MG63 (cell line): Measurements from ENCODE around the gene ACSL5. TPM values are rescaled to one million over a fixed set of nuclear protein-coding genes. Genes with fewer than 3 reads are reported as not detected.
A peak's percentile ranks its signal among the peaks of the same experiment; 100 is the strongest.

Experiments
- DNase-seq: peaks from one replicate; pipeline ENCODE4 v3.0.0-alpha.2; 2020
- H3K27me3 ChIP-seq: fragments of 250-450 bp; sonication (Bioruptor Pico); 2 replicates; pipeline ENCODE4 v1.5.1; 2020; ENCODE audit warnings: mild to moderate bottlenecking, moderate library complexity
- H3K36me3 ChIP-seq: fragments of 250-450 bp; sonication (Bioruptor Pico); 2 replicates; pipeline ENCODE4 v1.5.1; 2020; ENCODE audit warnings: mild to moderate bottlenecking, moderate library complexity
- H3K4me3 ChIP-seq: fragments of 250-450 bp; sonication (Bioruptor Pico); 2 replicates; pipeline ENCODE4 v1.5.1; 2020; ENCODE audit warnings: mild to moderate bottlenecking, moderate library complexity
- H3K9me3 ChIP-seq: fragments of 250-450 bp; sonication (Bioruptor Pico); 2 replicates; pipeline ENCODE4 v1.5.1; 2020; ENCODE audit warnings: mild to moderate bottlenecking, moderate library complexity
- total RNA-seq: library from RNA; depleted of rRNA; stranded (reverse); fragments of >200 nt; shearing (Covaris generic); gene quantifications from 2 replicates; pipeline ENCODE4 v1.2.3, GENCODE V29; 2014; ENCODE audit warnings: low replicate concordance

ACSL5 gene
- total RNA-seq, 1 experiment from 2014 or later: 6.5 TPM

DNA sequence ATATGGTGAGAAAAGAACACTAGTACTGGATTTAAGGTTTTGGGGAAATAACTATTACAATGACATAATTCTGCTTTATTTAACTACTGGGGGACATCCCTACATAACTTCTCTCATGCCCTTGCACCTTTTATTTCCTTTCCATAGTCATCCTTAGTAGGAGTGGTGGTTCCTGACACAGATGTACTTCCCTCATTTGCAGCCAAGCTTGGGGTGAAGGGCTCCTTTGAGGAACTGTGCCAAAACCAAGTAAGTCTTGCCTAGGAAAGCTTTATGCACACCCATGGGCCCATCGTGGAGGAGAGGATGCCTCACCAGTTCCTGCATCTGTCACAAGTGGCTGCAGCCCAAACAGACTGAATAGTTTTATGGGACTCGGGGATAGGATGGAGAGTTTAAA, 52.2 kb downstream of the ACSL5 start:
- no peaks in the 10 kb centered on the region for H3K27me3 ChIP-seq
- peaks cover 12% of the 10 kb centered on the region for H3K36me3 ChIP-seq
- no peak overlapping the region for H3K4me3 ChIP-seq
- DNase-seq: no peak
- no peaks in the 10 kb centered on the region for H3K9me3 ChIP-seq

DNA sequence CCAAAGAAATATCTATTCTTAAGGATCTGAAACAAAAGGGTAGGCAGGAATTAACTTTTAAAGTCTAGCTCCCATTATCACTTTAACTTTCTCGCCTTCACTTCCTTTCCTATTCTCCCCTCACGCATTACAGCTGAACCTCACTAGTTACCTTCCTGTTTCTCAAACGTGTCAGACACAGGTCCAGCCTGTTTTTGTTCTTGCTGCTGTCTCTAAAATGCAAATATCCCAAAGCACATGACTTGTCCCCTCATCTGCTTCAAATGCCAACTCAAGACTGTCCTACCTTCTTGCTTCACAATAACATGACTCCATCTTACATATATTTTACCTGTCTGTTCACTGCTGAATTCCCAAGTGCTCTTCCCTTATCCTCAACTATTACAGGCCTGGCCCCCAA, 55.2 kb downstream of the ACSL5 start:
- DNase-seq: no peak
- no peaks in the 10 kb centered on the region for H3K9me3 ChIP-seq
- no peak overlapping the region for H3K4me3 ChIP-seq
- H3K27me3 ChIP-seq: no peaks in the 10 kb centered on the region
- H3K36me3 ChIP-seq: peaks cover 34% of the 10 kb centered on the region

DNA sequence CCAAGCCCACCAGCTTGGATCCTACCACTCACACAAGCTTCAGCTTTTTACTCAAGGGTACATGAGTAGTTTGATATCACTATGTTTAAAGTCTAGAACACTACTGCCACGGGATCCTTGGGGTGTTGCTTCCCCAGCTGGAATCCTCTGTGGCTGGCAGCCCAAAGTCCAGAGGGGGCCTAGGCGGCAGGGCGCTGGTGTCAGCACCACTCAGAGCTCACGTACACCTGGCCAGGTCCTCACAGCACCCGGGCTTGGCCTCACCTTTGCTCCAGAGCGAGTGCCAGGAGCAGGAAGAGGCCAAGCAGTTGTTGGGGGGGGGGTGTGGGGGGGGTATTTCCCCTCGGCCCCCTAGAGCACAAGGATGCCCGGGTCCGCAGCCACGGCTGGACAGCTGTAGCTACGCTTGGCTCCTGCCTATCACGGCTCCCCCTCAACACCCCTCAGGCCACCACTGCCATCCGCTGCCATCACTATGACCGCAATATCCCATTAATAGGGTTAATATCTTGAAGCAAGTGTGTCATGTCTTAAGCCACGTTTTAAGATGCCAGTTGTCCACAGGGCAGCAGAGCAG, 55.8 kb downstream of the ACSL5 start:
- no peak for DNase-seq
- H3K36me3 ChIP-seq: peaks cover 39% of the 10 kb centered on the region

DNA sequence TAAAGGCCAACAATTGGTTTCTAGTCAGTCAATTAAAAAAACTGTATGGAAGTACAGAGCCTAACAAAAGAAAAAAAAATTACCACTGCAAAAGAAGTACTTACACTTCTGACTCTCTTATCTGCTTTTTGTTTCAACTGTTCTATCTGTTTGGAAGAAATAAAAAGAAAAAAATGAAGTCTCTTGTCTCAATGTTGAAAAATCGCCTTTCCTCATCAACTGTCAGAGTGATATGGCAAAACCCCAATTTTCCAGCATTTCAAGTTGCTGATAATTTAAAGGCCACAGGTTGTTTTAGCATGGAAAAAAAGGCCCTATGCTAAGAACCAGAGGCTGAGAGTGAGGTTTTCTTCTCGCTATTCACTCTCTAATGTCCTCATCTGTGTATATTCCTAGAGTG, 59.2 kb downstream of the ACSL5 start:
- no peaks in the 10 kb centered on the region for H3K9me3 ChIP-seq

More for the DNA sequence above, 55.8 kb downstream of the ACSL5 start:
- no peaks in the 10 kb centered on the region for H3K27me3 ChIP-seq
- H3K9me3 ChIP-seq: no peaks in the 10 kb centered on the region
- no peak overlapping the region for H3K4me3 ChIP-seq

DNA sequence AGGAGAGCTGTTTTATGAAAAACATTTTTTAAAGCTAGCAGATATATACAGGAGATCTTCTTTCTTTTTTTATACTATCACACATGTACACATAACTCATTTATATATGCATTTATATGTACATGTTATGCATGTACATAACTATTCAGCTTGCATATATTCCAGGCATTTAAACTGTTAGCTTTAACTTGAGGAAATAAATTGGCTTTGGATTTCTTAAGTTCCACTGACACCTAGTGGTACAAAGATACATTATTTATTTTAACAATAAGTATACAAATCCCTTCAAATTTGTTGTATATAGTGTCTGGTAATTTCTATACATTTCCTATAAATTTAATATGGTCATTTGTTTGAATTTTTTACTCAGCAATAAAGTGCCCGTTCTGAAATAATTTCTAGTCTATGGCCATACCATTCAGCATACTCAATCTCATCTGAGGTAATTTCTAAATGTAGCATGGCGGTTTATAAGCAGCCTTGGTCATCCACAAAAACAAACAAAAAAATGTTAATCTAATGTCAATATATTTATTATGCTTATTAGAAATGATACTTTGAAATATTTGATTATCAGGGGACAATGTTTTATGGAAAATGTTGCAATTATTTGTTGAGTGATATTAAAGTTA, 61.2 kb downstream of the ACSL5 start:
- no peaks in the 10 kb centered on the region for H3K27me3 ChIP-seq
- H3K9me3 ChIP-seq: no peaks in the 10 kb centered on the region
- H3K36me3 ChIP-seq: peaks cover 63% of the 10 kb centered on the region
- H3K4me3 ChIP-seq: no peak overlapping the region
- DNase-seq: no peak

More for the DNA sequence above, 59.2 kb downstream of the ACSL5 start:
- DNase-seq: no peak
- H3K36me3 ChIP-seq: peaks cover 56% of the 10 kb centered on the region
- no peak overlapping the region for H3K4me3 ChIP-seq
- no peaks in the 10 kb centered on the region for H3K27me3 ChIP-seq

DNA sequence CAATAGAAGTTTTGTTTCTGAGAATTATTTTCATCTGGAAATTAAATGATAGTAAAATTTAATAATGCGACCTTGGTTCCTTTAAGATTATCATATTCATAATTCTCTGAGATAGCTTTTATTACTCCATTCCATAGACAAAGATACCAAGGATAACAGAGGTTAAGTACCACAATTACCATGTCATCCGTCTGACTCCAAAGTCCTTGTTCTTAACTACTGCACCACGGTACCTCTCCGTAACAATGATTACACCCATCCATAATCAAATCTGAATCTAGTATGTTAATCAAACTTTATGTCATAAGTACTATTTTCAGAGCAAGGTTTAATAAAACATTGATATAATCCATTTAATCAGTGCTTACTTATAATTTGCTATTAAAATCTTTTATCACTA, 64.4 kb downstream of the ACSL5 start:
- H3K27me3 ChIP-seq: no peaks in the 10 kb centered on the region
- H3K36me3 ChIP-seq: peaks cover 57% of the 10 kb centered on the region
- DNase-seq: no peak
- no peak overlapping the region for H3K4me3 ChIP-seq
- H3K9me3 ChIP-seq: no peaks in the 10 kb centered on the region

DNA sequence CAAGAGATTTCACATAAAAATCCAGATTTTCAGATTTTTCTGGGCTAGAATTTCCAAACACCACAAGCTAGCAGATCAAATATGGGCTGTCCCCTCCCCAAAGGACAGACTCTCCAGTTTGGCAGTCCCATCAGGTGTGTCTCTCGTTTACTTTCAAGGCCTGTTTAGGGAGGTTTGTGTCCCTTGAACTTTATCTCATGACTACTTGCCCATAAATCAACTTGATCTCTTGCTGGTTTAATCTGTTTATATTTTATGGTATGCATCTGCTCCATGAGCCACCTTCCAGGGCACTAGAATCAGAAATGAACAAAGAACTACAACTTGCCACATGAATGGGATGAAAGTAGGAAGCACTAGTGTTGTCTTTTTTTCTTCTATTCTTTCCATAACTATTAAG, 67.6 kb downstream of the ACSL5 start:
- DNase-seq: no peak
- Histone ChIP-seq H3K27me3 (no peaks in the 10 kb centered on the region), H3K4me3 (no peak overlapping the region), H3K9me3 (no peaks in the 10 kb centered on the region), H3K36me3 (peaks cover 59% of the 10 kb centered on the region)

DNA sequence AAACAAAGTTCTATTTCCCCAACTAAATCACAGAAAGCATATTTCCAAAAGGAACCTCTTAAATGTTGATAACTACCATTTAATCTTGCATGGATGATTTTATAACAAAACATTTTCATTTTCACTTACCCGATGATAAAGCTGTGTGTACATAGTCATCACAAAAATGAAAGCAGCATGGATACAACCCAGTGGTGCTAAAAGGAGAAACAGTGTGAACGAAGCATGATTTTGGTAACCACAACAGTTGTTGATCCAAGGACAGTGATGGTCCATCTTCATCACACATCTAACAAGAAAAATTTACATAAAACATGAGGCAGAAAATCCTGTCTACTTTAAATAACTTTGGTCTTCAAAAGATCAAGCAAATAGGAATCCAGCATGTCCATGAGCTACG, 68.1 kb downstream of the ACSL5 start:
- peaks cover 59% of the 10 kb centered on the region for H3K36me3 ChIP-seq
- H3K4me3 ChIP-seq: no peak overlapping the region
- no peak for DNase-seq
- H3K9me3 ChIP-seq: no peaks in the 10 kb centered on the region
- H3K27me3 ChIP-seq: no peaks in the 10 kb centered on the region

DNA sequence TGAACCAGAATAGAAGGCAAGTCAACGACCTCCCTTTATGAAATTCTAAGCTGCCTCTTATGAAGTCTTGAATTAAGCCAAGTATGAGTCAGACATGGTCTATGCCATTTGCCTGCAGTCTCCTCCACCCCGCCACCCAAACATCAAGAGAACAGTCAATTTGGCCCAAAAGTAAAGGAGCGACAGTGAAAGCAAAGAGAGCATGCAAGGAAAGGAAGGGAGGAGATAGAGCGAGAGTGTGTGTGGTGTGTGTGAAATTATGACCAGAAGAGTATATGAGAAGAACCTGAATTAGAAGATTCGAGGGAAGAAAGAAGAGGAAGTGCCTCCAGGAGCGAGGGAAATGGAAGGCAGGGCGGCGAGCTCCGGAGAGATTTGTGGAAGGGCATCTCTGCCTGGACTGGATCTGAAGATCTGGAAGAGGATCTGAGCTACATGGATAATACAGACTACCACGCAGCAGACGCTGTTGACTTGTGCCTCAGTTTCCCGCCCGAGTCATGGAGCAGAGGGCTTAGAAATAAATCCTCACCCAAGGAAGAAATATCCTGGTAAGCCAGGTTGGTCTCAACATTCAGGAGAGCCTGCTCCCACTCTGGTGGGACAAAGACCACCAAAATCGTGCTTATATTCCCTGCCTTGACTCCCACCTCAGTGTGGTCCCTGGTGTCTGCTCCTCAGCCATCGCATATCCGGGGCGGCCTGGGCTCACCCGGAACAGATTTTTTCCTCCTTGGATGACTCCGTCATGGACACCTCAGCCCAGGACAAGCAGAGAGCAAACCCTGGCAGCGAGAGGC, 72.3 kb downstream of the ACSL5 start:
- Histone ChIP-seq H3K36me3 (peaks cover 44% of the 10 kb centered on the region), H3K27me3 (no peaks in the 10 kb centered on the region), H3K4me3 (peak overlapping the region; percentile 93), H3K9me3 (no peaks in the 10 kb centered on the region)
- DNase-seq: peak; percentile 2

DNA sequence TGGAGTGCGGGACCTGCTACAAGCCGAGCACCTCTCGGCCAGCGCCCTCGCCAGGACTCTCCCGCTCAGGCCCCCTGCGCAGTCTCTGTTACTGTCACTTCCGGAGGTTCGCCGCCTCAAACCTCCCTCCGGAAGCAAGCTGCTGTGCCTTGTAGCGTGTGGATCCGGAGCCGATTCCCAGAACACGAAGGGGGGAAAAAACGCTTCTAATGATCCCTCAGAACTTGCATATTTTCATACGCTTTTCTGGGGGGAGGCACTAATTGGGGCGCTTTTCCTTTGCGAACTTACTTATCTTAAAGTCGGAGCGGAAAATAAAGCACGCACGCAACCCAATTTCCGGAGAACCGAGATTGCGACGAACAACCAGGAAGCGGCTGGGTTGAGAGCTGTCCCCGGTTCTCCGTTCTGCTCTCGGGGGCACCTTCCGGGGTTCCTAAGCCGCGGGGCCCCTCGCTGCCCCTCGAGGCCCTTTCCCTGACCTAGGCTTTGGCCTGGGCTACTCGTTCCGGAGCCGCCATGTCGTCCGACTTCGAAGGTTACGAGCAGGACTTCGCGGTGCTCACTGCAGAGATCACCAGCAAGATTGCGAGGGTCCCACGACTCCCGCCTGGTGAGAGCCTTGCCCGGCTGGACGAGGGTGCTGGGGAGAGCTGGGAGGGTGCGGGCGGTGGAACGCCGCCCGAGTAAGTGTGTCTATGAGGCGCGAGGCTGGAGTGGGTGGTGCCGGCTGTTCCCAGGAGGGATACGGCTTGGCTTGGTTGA, 73.1 kb downstream of the ACSL5 start, which contains the start of the genes VTI1A and ZDHHC6:
TSS of gene VTI1A (plus strand) at position 361 of the 765 bp plus-strand sequence. CDS start at position 520, 159 bp downstream.
TSS of gene ZDHHC6 (minus strand) at position 60 of the 765 bp plus-strand sequence. CDS start 1,478 bp downstream, outside the sequence.
- Histone ChIP-seq H3K36me3 (peaks cover 41% of the 10 kb centered on the region), H3K9me3 (no peaks in the 10 kb centered on the region), H3K4me3 (peak within 1 kb of the TSS; percentile 93), H3K27me3 (no peaks in the 10 kb centered on the region)
- peak; percentile 83 for DNase-seq

DNA sequence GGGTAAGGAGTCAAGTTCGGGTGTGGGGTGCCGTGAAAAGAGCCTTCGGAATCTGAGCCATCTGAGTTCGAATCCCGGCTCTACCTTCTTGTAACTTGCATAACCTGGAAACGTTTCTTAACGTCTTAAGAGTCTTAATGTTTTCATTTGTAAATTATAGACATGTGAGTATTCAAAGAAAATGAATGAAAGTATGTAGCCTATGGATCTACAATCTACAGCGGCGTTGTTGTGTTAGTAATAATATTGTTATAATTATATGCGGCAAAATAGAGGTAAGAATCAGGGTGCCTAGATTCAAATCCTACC, 73.7 kb downstream of the ACSL5 start:
- H3K27me3 ChIP-seq: no peaks in the 10 kb centered on the region
- H3K36me3 ChIP-seq: peaks cover 37% of the 10 kb centered on the region
- no peak for DNase-seq
- no peaks in the 10 kb centered on the region for H3K9me3 ChIP-seq
- peak overlapping the region; percentile 93 for H3K4me3 ChIP-seq

DNA sequence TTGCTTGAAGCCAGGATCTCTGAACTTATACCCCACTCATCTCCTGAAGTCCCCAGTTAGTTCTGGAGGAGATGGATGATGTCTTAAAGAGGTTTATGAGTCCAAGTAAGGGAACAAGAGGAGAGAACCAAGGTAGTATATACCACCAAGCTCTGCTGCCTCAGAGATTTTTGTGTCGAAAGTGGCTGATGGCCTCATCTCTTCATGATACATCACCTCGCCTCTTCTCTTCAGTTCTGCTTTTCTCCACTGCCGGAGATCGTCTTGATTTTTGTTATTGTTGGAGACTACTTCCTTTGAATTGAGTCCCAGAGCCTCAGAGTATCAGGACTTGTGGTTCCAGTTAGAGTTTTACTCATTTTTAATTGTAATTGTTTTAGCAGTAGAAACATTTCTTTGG, 75.0 kb downstream of the ACSL5 start:
- DNase-seq: no peak
- Histone ChIP-seq H3K27me3 (no peaks in the 10 kb centered on the region), H3K4me3 (no peak overlapping the region), H3K36me3 (peaks cover 27% of the 10 kb centered on the region), H3K9me3 (no peaks in the 10 kb centered on the region; the same call in 1 of the 2 replicates)

DNA sequence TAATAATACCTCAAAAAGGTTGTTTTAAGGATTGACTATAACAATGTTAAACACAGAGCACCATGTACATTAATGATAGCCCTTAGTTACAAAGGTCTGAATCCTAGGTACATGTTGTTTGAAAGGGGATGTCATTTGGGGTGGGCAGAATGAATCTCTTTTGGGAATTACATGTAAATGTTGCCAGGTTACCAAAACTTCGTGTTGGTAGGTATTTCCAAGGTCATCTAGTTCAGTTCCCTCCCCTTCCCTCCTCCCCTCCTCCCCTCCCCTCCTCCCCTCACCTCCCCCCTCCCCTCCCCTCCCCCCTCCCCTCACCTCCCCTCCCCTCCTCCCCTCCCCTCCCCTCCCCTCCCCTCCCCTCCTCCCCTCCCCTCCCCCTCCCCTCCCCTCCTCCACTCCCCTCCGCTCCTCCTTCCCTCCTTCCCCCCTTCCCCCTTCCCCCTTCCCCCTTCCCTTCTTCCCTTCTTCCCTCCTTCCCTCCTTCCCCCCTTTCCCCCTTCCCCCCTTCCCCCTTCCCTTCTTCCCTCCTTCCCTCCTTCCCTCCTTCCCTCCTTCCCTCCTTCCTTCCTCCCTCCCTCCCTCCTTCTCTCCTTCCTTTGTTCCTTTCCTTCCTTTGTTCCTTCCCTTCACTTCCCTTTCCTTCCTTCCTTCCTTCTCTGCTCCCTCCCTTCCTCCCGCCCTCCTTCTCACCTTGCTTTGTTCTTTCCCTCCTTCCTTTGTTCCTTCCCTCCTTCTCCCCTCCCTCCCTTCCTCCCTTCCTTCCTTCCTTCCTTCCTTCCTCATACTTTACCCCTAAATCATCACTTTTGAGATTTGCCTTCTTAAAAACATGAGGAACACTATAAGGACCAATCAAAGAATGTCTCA, 81.2 kb downstream of the ACSL5 start:
- no peak overlapping the region for H3K4me3 ChIP-seq
- DNase-seq: no peak
- H3K27me3 ChIP-seq: no peaks in the 10 kb centered on the region
- H3K9me3 ChIP-seq: no peaks in the 10 kb centered on the region; the same call in 1 of the 2 replicates
- H3K36me3 ChIP-seq: peaks cover 3% of the 10 kb centered on the region; the same call in 1 of the 2 replicates

DNA sequence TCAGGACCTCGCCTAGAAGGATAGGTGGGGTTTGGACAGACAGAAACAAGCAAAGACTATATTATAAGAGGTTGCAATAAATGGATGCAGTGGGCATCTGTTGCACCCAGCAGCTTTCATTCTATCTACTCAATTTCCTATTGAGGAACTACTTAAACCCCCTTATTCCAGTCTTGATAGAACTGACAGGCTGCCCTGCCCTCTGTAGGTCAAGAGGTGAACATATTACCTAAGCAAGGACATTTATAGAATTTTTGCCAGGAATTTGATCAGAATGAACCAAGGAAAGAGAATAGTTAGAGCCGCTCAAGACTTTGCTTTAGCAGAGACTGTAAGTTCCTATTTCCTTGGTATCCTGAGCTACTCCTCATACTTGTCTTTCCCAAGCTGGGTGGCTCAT, 82.6 kb downstream of the ACSL5 start:
- H3K36me3 ChIP-seq: peaks cover 4% of the 10 kb centered on the region

DNA sequence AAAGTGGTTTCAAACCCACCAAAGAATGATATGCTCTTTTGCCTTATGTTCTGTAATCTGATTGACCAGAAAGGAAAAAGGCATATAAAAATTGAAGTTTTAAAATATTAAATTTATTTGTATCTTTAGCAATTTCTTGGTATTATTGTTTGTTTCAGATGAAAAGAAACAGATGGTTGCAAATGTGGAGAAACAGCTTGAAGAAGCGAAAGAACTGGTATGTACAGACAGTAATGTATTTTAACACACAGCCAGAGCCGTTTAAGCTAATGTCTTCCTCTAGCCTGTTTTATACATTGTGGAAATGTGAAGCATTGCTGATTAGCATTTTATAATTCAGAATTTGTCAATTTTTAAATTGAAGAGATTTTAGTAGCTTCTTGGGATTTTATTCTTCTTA, 86.5 kb downstream of the ACSL5 start:
- Histone ChIP-seq H3K27me3 (no peaks in the 10 kb centered on the region), H3K36me3 (peaks cover 12% of the 10 kb centered on the region), H3K9me3 (no peaks in the 10 kb centered on the region), H3K4me3 (no peak overlapping the region)
- DNase-seq: no peak

More for the DNA sequence above, 82.6 kb downstream of the ACSL5 start:
- DNase-seq: no peak
- no peaks in the 10 kb centered on the region for H3K27me3 ChIP-seq
- no peak overlapping the region for H3K4me3 ChIP-seq
- H3K9me3 ChIP-seq: no peaks in the 10 kb centered on the region; the same call in 1 of the 2 replicates
